Omental fat pad (tissue), 4 donors: Measurements from ENCODE around the gene FCER2. TPM values are rescaled to one million over a fixed set of nuclear protein-coding genes. Genes with fewer than 3 reads are reported as not detected.

Experiments
- ATAC-seq: fragments of 150-250 bp; one replicate; pipeline ENCODE4 v1.9.1; 2016; ENCODE audit warnings: mild to moderate bottlenecking, moderate library complexity; ENCODE audit not compliant: low FRiP score
- DNase-seq: peaks from one replicate; pipeline ENCODE4 v3.0.0-alpha.2; 2019; ENCODE audit warnings: low spot score
- total RNA-seq, 4 donors: library from RNA; depleted of rRNA; stranded (reverse); fragments of >200 nt; gene quantifications; one replicate each; pipeline ENCODE4 v1.1.0, GENCODE V29; 2016
- TF ChIP-seq, protein P1 (sequence below), 3 donors: fragments of 450-650 bp; IDR thresholded peaks; one replicate each; pipeline ENCODE4 v1.5.1; 2016 to 2017; ENCODE audit warnings: antibody characterized with exemption in 3 of 3, mild to moderate bottlenecking in 3 of 3, moderate library complexity in 2 of 3

FCER2 gene
- total RNA-seq, 4 donors from 2014 or later = 0.65 to 1.8 (median 1.0) TPM

DNA sequence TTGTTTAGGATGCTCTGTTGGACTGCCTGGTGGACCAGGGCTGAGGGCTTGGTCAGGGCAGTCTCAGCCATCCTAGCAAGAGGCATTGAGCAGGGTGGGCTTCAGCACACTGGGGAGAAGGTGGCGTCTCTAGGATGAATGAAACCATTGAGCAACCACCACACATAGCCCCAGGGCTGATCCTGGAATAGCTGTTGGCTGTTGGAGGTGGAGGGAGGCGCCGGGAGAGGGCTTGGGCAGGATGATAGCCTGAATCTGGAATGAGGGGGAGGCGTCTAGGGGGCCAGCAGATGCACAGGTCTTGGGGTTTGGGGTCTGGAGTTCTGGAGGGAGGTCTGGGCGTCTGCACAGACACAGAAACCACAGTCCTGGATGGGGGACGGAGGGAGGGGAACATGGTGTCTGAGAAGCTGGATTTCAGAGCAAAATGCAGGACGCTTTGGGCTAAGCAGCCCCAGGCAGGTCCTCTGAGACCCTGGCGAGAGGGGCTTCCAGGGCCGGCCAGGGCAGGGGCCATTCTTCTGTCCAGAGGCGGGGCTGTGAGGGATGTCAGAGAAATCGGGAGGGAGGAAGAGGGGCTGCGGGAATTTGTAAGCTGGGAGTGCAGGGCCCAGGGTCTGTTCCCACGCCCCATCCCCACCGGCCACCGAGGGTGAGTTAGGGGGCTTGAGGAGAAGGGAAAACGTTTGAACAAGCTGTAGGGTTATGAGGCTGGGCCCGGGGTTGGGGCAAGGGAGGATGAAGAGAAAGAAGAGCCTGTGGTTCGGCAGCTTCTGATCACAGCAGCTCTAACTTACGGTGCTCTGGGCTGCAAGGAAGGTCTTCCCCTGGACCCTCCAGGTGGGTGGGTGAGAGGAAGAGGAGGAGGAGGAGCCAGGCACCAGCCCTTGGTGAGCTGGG is 16.1 kb downstream of the FCER2 start:
- DNase-seq = no peak
- no peak for ATAC-seq
- TF ChIP-seq, protein P1, sequence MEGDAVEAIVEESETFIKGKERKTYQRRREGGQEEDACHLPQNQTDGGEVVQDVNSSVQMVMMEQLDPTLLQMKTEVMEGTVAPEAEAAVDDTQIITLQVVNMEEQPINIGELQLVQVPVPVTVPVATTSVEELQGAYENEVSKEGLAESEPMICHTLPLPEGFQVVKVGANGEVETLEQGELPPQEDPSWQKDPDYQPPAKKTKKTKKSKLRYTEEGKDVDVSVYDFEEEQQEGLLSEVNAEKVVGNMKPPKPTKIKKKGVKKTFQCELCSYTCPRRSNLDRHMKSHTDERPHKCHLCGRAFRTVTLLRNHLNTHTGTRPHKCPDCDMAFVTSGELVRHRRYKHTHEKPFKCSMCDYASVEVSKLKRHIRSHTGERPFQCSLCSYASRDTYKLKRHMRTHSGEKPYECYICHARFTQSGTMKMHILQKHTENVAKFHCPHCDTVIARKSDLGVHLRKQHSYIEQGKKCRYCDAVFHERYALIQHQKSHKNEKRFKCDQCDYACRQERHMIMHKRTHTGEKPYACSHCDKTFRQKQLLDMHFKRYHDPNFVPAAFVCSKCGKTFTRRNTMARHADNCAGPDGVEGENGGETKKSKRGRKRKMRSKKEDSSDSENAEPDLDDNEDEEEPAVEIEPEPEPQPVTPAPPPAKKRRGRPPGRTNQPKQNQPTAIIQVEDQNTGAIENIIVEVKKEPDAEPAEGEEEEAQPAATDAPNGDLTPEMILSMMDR (IDR thresholded peaks at IDR 0.05) = no peak

DNA sequence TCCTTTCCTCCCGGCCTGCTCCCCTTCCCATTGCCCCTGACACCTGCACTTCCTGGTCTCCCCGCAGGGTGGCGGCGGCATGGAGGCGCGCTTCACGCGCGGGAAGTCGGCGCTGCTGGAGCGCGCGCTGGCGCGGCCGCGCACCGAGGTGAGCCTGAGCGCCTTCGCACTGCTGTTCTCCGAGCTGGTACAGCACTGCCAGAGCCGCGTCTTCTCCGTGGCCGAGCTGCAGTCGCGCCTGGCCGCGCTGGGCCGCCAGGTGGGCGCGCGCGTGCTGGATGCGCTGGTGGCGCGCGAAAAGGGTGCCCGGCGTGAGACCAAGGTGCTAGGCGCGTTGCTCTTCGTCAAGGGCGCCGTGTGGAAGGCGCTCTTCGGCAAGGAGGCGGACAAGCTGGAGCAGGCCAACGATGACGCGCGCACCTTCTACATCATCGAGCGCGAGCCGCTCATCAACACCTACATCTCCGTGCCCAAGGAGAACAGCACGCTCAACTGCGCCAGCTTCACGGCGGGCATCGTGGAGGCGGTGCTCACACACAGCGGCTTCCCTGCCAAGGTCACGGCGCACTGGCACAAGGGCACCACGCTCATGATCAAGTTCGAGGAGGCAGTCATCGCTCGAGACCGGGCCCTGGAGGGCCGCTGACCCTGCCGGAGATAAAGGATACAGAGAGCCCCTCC is 19.6 kb downstream of the FCER2 start:
- no peak for ATAC-seq
- DNase-seq = no peak
- TF ChIP-seq, protein P1 (IDR thresholded peaks at IDR 0.05) = no peak

DNA sequence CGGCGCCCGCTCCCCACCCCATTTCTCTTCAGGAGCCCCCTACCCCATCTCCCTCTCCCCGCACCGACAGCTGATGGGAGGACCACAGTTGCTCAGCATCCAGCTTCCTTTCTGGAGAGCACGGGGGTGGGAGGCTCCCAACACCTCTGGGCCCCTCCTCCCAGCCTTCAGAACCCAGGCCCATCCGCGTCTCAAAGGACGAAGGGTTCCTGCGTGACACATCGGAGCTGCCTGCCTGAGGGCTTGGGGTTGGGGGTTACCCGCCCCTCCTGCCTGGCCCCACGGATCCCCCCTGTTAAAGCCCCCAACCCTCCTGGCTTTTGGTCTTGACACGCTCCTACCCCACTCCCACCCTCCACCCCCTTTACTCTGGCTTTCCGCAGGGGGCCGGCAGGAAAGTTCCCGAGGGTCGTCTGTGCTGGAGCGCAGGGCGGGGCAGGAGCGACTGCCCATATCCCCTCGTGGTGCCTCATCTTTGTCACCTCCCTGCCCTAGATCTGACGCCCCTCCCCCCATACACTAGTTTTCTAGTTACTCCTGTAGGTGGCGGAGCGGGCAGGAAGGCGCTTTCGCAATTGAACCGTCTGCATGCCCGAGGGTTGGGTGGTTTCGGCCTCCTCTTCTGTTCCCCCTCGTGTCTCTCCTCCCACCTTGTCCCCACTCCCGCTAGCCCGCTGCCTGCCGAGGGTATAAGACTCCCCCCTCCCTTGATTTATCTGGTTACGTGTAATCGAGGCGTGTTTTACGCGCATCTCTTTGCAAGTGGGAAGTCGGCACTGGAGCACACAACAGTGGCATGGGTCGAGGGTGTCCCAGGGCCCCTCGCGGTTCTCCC is 20.4 kb downstream of the FCER2 start:
- ATAC-seq = peak; percentile 66
- TF ChIP-seq, protein P1 (IDR thresholded peaks at IDR 0.05) = no peak

DNA sequence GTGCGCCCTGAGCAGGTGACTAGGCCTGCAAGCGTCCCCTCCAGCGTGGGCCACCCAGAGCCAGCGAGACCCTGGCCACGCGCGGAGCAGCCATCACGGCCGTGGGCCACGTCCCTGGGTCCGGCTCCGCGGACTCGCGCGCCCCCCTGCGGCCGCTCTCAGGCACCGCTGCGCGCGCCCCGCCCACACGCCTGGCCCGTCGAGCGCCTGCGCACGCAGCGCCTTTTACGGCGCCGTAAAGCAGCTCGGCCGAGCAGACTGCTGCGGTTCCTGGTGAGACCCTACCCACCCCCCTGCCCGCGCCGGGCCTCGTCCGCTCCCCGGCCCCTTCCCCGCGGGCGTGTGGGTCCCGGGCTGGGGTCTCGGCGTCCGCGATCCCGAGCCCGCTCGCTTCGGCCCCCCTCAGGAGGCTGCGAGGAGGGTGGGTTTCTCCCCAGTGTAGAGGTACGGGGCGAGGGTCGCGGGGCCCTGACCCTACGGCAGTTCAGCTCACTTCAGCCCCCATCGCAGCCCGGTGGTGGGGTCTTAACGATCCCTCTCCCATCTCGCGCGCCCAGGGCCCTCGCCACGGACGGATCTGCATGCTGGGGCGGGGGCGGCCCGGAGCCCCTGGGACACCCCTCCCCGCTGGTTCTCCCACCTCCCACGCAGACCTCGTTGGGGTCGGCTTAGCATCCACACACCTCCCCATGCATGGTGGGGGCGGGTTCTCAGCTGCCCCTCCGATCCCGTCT is 21.2 kb downstream of the FCER2 start, which contains the start of gene TRAPPC5:
Gene TRAPPC5 (plus strand): TSS at position 228 of the 734 bp plus-strand sequence. CDS start 1,421 bp downstream, outside the sequence.
- ATAC-seq = peak; percentile 85
- DNase-seq = peak; percentile 70
- TF ChIP-seq, protein P1 (IDR thresholded peaks at IDR 0.05) = peak in 2 of 3 donors; percentile 62 to 77

More for the DNA sequence above, 20.4 kb downstream of the FCER2 start:
- DNase-seq = peak; percentile 79

DNA sequence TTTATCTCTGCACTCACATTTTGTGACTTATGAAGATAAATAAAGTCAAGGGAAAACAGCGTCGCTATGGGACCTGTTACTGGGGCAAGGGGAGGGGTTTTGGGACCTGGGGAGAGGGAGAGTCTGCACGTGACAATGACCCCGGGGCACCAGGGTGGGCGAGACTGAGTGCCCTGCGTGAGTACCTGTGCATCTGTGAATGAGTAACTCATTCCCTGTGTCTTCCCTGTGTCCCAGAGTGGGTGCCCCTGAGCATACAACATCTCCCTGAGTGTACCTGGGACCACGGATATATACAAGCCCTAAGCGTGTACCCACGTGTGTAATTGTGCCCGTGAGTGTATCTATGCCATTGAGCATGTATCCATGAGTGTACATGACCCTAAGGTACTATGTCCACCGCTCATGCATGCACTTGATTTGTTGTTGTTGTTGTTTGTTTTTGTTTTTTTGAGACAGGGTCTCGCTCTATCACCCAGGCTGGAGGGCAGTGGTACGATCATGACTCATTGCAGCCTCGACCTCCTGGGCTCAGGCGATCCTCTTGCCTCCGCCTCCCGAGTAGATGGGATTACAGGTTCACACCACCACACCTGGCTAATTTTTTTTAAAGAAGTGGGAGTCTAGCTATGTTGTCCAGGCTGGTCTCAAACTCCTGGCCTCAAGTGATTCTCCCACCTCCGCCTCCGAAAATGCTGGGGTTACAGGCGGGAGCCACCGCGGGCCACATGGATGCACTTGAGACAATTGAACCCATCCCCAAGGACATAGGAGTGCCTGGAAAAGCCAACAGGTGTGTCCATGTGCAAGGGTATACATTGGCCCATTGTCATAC is 21.9 kb downstream of the FCER2 start:
- ATAC-seq (no peak), DNase-seq (no peak)
- TF ChIP-seq, protein P1 (IDR thresholded peaks at IDR 0.05) = no peak
